NCI-H345 (cell line): Measurements from ENCODE around the gene KIF3C.
A peak's percentile ranks its signal among the peaks of the same experiment; 100 is the strongest.

Source experiments
- DNase-seq: peaks from one replicate; lab custom pipeline; 2025; lab: John Stamatoyannopoulos, UW

Gene KIF3C

DNA sequence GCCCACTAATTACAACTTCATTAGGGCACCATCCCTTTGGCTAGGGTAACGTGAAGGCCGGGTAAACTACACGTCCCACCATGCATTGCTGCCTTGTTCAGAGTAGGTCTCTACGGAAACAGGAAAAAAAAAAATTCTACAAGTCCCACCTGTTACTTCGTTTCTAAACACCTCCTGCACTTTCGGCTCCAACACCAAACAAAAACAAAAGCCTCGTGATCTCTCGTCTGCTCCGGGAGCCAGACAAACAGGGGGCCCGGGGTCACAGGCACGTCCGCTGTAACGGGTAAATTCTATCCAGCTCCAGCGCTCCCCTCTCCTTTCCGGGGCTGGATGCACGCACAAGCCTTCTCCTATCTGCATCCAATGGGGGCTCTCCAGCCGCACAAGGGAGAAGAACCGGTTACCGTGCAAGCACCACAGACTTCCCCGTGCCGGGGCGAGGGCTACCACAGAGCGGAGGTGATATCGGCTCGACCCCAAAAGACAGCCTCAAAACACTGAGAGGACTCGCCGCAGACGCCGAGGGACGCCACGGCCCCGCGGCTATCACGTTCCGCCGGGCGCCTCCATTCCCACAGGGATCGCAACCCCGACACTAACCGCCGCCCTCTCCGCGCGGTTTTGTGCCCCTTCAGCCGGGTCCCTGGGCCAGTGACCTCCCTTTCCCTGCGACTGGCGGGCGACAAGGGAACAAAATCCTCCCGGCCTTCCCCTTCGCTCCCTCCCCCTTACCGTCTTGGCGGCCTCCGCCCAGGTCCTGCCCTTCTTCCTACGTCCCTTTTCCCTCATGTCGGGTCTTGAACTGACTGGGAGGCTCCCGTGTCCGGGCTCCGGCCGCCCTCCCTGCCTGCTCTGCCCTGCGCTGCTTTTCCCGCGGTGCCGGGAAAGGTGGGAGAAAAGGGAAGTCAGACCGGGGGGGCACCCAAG, 104.6 kb downstream of the KIF3C start:
- peak; percentile 81 for DNase-seq
